NCI-H748 treated with DMSO at 0.1 percent for 48 hours (cell line): ENCODE data around the gene URB1.
A peak's percentile ranks its signal among the peaks of the same experiment; 100 is the strongest.

Source experiments
- DNase-seq: peaks from one replicate; lab custom pipeline; 2025; lab: John Stamatoyannopoulos, UW

URB1 gene, protein sequence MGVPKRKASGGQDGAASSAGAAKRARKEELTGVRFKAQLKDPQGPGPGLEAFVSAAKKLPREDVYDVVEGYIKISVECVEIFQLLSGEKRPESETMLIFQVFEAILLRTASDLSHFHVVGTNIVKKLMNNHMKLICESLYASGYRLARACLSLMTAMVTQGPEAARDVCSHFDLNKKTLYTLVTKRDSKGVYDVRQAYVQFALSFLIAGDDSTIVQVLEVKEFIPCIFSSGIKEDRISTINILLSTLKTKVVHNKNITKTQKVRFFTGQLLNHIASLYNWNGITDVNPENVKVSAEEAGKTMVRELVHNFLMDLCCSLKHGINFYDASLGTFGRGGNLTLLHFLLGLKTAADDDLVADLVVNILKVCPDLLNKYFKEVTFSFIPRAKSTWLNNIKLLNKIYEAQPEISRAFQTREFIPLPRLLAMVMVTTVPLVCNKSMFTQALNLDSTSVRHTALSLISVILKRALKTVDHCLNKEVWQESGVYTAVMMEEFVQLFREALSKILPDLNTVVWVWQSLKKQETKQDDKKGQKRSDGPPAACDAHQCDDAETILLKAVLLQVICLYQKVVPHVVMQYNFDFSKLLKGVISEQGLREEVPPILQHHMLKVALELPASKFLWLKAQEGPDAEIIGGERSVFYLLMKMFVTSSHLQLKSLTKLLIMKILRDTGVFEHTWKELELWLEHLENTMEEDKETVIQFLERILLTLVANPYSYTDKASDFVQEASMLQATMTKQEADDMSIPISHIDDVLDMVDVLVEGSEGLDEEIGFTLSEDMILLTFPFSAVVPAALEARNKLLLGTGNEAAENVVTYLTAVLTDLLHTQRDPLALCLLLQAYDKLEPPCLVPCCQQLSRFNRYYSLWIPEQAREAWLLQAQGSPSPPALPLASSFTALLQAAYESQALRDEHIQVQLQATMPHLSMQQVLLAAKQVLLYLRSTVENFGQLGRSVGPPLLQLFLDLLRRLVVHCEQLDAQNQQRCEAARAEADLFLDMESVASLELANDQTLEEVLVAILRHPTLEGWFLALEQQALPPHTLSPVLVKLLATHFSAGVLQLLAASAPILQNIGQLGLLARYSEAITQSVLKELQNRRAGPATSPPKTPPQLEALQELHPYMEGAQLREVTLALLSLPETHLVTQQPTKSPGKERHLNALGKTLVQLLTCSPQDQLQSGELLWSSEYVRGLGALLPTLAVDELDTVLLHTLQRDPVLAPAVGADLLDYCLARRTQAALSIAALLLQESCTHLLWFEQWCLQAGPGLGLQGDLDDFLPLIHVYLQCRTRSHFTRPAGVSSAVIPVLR (N-terminal part only)

DNA sequence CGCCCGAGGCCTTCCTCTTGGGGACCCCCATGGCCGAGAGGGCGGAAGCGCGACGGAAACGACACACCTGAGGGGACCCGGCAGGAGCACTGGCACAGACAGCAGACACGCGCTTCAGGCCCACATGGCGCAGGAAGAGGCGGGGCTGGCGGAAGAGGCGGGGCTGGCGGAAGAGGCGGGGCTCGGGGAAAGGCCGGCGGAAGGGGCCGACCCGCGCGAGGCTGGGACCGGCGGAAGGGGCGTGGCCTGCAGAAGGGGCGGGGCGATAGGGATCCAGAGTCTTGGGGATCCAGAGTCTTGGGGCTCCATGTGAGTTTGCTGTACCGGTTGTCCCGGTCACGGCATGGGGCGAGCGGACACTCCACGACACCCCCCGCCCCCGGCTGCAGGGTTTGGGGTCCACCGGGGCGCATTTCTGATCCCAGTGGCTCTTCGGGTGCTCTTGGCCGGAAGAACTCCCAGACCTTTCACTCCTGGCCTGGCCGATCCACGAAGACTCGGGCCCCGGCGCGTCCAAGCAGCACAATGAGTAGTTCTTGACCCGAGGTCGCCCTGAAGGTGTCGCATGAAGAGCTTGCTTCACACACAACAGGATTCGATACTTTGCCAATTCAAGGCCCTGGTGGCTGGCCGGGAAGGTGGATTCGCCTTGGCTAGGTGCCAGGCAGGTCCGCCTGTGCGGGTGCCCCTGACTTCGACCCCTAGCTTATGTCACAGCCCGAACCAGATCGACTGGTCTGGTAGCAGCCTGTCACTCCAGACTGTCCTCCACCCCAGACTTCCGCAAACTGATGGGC, at the start of gene URB1:
TSS of gene URB1 (minus strand) at position 133 of the 797 bp plus-strand sequence. CDS start at position 31, 102 bp downstream.
- DNase-seq = peak; percentile 59

DNA sequence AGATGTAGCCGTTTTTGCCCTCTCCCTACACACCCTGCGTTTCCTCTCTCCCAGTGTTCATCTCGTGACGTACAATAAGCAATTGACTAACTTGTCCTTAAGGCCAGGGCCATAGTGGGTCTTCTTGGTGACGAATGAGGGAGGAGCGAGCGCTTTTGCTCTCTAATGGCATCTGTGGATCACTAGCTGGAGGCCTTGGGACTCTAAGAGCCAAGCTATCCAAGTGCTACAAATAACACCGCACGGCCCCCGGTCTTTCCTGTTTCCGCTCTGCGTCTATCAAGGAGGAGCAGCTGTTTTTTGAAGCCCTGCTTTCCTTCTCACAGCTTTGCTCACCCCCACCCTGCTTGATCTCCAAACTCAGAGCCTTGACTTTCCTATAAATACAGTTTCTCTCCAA, 44.9 kb upstream of the URB1 start:
- DNase-seq = no peak

DNA sequence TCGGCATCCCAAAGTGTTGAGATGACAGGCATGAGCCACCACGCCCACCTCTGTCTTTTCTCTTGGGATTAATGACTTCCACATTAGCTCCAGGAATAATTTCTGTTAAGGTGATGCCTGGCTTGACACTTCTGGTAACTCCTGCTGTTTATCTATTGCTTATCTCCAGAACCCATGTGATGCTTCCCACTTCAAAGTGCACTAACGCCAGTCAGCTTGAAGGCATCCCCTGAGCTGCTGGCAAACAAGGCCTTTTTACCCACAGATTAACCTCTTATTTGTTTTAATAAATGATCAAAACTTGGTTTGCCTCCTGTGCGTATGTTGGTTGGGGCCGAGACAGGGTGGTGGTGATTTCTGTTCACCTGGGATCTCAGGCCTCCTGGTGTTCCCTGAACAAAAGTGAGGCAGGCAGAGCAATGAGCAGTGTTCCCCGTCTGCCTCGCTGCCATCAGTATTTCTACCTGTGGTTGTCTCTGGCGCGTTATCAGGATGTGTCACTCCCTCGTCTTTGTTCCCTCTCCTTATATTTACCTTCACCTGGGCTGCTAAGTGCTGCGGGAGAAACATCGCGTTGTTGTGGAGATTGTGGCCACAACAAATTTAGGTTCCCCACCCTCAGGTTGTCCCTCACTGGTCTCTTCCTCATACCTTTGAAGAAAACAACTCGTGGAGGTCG, 40.3 kb upstream of the URB1 start:
- DNase-seq = peak; percentile 1

DNA sequence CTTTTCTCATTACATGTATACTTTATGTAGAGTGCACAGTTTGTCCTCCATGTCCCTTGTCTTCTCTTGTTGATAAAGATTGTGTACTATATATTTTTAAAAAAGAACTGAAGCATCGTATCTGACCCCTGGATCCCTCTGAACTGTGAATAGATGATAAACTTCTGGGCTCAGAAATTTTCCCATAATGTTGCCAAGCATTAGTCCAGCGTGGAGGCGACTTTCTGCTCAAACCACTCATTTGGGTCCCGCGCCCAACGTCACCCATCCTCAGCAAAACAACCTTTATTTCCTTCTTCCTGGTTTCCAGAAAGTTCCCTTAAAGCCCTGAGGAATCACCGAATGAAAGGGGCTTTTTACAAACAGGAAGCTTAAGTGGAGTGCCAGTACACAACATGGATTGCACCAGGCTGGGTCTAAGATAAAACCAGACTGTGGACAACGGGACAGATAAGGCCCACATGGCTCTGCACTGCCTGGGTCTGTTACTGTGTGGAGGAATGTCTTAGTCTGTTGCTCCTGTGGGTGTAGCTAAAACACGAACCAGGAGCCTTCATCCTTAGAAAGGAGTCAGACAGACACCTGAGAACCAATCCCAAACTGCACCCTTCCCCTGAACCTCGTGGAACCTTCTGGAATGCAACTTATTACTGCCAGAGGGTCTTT, 35.3 kb upstream of the URB1 start:
- no peak for DNase-seq

DNA sequence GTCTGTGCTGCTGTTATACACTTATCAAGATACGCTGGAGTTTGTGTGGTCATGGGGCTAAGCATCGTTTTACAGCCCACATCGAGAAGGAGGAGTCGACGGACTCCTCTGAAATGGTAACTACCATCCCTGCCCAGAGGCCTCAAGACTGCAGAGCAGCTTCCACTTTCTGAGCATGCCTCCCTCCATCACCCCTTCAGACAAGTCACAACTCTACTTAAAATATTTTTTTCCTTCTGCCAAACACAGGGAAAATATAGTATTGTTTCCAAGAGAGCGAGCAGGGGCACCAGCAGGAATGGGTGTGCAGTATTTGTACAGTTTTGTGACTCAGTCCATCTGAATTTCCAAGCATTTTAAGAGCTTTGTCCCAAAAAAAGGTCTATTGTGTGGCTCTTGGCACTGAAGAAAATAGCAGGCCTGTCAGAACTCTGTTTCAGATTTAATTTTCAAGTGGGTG, 33.8 kb upstream of the URB1 start:
- no peak for DNase-seq

DNA sequence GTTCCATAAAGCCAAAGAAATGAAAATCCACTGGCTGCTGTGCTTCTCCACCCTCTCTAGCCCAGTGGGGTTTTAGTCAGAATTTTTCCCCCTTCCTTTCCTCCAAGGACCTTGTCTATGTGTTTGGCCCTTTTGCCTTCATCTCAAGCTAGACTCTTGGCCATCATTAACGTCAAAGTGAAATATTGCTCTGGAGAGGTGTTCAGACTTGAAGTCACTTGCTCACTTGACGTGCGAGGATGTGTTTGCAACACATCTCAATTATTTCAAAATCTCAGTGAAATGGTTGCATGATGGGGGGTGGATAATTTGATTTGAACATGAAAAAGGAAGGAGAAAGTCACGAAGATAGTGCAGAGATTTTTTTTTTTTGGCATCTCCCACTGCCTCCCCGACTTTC, 33.3 kb upstream of the URB1 start:
- no peak for DNase-seq

DNA sequence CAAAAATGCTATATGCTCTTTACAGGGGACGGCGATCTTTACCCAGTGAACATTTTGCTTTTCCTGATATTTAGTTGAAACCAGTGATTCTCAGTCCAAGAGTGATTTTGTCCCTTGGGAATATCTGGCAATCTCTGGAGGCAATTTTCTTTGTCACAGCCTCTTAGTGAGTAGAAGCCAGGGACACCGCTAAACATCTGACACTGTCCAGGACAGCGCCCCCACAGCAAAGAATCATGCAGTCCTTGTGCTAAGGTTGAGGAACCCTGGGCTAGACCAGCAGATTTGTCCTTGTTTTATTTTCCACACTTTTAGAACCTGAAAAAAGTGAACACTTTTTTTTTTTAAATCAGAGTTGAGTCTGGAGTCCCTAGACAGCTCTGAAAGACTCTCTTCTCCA, 32.8 kb upstream of the URB1 start:
- DNase-seq = no peak

DNA sequence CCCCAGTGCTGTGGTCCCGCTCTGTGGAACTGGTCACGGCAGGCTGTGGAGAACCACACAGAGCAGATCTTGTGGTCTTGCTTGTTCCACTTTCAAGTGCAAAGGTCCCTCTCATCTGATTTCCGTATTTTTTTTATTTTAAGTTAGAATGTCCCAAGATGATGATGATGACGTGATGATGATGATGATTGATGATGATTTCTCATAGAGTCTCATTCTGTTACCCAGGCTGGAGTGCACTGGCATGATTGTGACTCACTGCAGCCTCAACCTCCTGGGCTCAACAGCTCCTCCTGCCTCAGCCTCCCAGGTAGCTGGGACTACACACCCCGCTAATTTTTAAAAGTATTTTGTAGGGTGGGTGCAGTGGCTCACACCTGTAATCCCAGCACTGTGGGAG, 31.9 kb upstream of the URB1 start:
- no peak for DNase-seq

DNA sequence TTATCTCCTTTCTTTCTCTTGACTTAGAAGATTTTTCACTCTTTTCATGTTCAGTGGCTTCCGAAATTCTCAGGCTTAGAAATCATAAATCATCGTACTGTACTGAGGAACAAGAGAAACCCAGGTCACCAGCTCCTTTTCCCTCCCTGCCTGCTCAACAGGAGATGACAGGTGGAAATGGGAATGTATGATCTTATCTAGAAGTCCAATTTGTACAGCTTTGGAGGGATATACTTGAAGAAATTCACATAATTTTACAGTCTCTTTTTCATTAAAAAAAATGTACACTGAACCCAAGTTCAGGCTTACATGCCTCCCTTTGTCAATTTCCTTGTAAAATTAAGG, 31.4 kb upstream of the URB1 start:
- no peak for DNase-seq

DNA sequence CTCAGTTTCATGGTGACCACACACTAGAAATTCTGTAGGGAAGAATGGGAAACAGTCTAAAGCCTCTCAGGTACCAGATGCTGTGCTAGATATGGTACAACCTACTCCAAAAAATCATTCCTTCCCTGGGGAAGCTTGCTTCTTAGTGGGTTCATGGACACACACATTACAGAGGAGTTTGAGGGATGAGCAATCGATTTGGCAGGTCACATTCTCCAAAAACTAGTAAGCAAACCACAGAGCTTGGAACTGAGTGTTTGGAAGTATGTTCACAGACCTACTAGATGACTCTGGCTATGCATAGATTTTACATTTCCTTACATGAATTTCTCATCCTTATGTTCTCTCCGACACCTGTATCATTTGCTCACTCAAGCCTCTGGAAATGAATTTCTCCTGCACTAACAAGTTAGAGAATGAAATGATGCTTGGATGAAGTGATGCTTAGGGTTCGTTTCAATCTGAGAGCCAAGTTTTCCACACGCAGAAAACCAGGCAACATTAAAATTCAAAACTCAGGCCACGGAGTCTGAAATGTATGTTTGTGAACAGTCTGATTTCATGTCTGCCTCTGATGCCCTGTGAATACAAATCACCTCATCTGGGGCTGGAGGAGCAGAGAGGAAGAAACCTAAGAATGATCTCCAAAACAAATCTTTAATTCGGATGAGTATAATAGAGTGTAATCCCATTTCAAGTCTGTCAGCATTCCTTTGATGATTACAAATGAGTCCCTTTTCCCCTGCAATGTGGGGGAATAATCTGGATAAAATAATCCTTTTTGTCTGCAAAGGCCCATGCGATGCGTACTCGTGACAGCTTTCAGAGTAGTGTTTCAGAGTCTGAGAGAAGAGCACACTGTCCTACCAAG, 30.7 kb upstream of the URB1 start:
- DNase-seq = no peak

DNA sequence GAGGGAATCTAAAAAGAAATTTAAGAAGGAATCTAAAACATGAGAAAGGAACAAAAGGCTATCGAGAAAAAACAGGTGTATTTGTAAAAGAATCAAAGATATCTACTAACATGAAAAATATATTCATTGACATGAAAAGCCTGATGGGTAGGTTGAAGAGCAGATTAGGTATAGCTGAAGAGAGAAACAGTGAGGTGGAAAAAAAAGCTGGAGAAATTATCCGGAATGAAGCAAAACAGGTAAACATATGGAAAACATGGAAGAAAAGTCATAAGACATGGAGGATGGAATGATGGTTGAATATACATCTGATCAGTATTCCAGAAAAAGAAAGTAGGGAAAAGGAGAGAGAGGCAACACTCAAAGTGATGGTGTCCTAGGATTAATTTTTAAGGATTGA, 29.3 kb upstream of the URB1 start:
- DNase-seq = no peak

DNA sequence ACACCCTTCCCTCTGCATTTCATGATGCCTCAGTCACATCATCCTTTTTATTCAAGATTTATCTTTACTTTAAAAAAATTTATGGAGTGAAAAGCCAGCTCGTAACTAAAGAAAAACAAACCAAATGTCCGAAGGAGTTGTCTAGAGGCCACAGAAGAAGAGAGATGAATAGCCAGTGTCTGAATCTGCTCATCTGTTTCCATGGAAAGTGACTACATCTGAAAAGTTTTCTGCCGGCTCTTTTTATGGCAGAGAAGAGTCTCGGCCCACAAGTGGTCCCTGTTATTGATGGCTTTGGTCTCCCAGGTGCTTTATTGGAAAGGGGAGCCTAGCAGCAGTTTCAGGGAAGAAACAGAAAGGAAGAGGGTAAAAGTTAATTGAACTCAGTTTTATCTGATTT, 25.3 kb upstream of the URB1 start:
- no peak for DNase-seq

DNA sequence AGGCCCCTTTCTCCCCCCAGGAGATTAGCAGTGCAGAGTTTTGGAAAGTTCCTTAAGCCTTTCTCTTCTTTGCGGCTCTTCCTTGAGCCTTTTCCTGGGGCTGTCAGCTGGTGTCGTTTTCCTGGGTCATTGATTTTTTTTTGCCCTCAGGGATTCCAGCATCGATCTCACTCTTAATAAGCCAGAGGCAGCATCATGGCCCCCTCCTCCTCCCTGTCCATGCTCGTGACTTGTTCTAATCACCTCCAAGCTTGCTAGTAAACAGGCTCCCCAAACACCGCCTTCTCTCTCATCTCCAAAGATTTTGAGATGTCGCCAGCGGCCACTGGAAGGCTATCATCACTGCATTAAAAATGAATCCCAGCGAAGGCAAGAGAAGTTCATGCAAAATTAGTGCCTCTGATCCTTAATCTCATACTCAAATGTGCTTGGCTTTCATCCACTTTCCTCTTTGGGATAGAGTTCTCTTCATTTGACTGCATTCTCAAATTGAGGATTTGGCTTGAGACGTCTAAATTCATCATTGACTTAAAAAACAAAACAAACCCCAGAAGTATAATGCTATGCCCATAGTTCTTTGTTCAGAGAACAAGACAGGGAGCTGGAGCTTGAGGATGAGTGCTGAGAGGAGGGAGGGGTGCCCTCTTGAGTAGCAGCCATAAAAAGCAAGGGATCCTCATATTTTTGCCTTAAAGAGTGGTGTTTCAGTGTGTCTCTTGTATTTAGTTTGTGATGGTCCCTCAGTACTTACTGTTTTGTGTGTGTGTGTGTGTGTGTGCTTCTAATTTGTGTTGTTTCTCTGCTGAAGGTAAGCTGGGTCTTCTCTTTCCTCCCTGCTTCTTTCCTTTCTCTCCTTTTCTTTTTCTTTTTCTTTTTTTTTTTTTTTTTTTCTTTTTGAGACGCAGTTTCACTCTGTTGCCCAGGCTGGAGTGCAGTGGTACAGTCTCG, 22.9 kb upstream of the URB1 start:
- no peak for DNase-seq

DNA sequence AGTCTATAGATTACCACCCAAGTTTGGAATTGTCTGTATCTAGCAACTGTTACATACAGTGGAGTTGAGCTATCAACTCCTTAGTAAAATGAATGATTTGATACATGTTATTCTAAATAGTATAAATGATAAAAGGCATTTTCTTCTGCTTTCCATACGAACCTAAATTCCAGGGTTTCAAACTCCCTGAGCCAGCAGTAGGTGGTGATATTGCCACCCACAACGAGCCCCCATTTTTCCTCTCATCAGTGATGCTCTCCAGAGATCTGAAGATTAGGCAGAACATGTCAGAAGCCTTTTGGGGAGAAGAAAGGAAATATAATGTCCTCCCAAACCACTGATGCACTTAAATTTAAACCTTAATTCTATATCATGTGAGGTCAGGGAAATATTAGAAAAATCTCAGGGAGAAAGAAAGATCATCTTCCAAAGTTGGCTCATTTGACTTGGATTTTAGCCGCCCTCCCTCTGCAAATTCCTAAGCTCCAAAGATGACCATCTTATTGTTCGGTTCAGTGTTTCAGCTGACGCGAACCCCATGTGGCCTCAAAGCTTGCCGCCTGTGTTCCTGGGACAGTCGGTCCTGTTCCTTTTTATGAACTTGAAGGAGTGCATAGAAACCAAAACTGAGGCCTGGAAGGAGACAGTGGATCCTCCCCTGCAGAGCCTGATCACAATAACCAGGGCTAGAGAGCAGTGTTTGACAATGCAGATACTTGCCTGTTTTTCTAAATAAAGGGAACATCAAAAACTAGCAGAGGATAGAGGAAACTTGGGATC, 22.0 kb upstream of the URB1 start:
- DNase-seq = no peak

DNA sequence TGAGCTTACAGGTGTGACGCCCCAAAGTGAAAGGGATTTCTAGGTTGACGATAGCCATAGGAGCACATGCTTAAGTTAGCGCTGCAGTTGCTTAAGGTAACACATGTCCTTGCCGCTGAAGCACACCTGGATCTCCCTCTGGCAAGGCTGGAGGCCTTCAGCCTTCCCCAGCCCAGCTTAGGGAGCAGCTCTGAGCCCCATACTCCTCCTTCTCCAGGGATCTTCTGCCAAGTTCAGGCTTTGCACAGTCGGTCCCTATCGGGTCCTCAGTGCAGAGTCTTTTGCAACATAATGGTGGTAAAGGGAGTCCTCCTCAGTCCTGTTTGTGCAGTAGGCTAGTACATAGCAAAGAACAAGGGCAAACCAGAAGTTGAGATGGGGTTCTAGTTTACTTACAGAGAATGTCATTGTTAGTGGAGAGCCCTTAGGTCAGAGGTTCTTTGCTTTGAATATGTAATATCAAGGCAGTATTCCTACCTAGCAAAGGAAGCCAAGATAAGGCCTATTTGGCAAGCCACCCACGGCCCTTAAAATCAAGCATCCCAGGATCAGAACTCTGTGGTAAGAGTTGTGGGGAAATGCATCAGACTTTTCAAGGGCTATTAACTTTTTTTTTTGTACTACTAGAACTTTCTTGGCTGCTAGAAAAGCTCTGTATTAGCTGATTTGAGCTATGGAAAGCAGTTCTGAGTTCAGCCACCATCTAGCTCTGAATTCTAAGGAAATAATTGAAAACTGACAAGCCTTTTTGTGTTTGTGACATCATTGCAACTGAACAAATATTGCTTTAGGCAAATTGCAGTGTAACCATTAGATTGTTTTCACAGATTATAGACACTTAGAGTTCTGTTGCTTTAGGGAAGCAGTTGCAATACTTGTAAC, 21.1 kb upstream of the URB1 start:
- DNase-seq = peak; percentile 7

DNA sequence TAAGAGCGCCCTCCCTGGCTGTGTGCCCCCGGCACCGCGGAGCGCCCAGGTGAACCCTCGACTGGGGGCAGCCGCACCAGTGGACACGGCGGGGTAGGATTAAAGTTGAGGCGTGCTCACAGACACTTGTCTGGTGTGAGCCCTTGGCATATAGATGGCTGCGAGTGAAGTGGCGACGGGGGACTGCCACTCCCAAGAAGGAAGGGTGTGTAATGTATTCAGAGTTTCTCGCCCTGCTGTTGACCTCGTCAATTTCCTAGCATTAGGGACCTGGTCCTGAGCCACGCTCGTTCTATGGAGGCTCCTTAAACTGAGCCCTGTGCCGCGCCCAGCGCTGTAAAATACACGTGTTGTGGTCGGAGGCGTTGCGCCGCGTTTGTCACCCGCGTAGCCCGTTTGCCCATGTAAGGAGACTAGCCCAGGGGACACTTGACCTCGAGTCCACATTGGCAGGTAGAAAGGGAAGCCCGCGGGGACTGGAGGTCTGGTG, 20.2 kb upstream of the URB1 start:
- peak; percentile 63 for DNase-seq
